A549 (cell line): ENCODE data around the gene SEC22A. TPM values are rescaled to one million over a fixed set of nuclear protein-coding genes. Genes with fewer than 3 reads are reported as not detected.

Source experiments
- ATAC-seq, 2 experiments: fragments of 200-7000 bp in 1 of 2; fragments of >200 bp in 1 of 2; cut with Nextera tagmentation in 1 of 2; cut with Tn5 transposase in 1 of 2; 3 replicates each; pipeline versions ENCODE4 v1.8.0 to v1.9.1; 2018 to 2020; ENCODE audit warnings: mild to moderate bottlenecking in 1 of 2, moderate library complexity in 1 of 2
- CTCF ChIA-PET: fragments of 300-600 bp; sonication (Branson Sonifier 250); formaldehyde crosslinking; extraction: SDS; loops from one replicate; lab custom pipeline; 2021; ENCODE audit warnings: antibody characterized with exemption, inconsistent platforms; lab: Yijun Ruan, JAX
- POLR2A ChIA-PET: fragments of 350-600 bp; formaldehyde crosslinking; extraction: SDS; loops from one replicate; lab custom pipeline; 2021; ENCODE audit warnings: antibody characterized with exemption, inconsistent platforms; lab: Yijun Ruan, JAX
- DNase-seq, 2 experiments: peaks; one replicate each; pipeline versions ENCODE4 v3.0.0 to v3.0.0-alpha.2; 2011 to 2016; ENCODE audit warnings: low read depth in 1 of 2, low spot score in 1 of 2
- FAIRE-seq: peaks from 2 replicates; lab custom pipeline; 2011; peaks lifted over from hg19 to GRCh38; lab: Jason Lieb, UNC
- H3K27ac ChIP-seq, 2 experiments: fragments of >200 bp; sonication (Bioruptor Twin); formaldehyde crosslinking; 3 replicates each; pipeline ENCODE4 v1.5.1; 2016 to 2017
- H3K4me1 ChIP-seq: fragments of >200 bp; sonication (Bioruptor Twin); formaldehyde crosslinking; 3 replicates; pipeline ENCODE4 v1.6.1; 2016
- H3K4me2 ChIP-seq: fragments of >200 bp; sonication (Bioruptor Twin); formaldehyde crosslinking; 3 replicates; pipeline ENCODE4 v1.6.1; 2016
- H3K4me3 ChIP-seq: fragments of >200 bp; sonication (Bioruptor Twin); formaldehyde crosslinking; 3 replicates; pipeline ENCODE4 v1.5.1; 2016
- H3K9me3 ChIP-seq: fragments of >200 bp; sonication (Bioruptor Twin); formaldehyde crosslinking; 3 replicates; pipeline ENCODE4 v1.6.1; 2016
- CBX2 ChIP-seq: fragments of 200-600 bp; sonication (generic); IDR thresholded peaks from 2 replicates; pipeline ENCODE4 v1.6.1; 2016; ENCODE audit warnings: low read depth, mild to moderate bottlenecking, borderline replicate concordance
- CEBPB ChIP-seq, 2 experiments: fragments of >200 bp in 1 of 2; sonication (Bioruptor Twin) in 1 of 2; formaldehyde crosslinking in 1 of 2; IDR thresholded peaks; 2 replicates each; pipeline ENCODE4 v1.6.1; 2012 to 2016
- GATA3 ChIP-seq: IDR thresholded peaks from 2 replicates; pipeline ENCODE4 v1.6.1; 2012; ENCODE audit warnings: borderline replicate concordance
- HDAC2 ChIP-seq: fragments of 200-600 bp; sonication (generic); IDR thresholded peaks from 2 replicates; pipeline ENCODE4 v1.6.1; 2016
- HOXA7 ChIP-seq: fragments of 250-450 bp; sonication (Bioruptor Pico); IDR thresholded peaks from 2 replicates; pipeline ENCODE4 v1.5.0; 2020; ENCODE audit warnings: mild to moderate bottlenecking, moderate library complexity
- MAZ ChIP-seq: fragments of 150-350 bp; IDR thresholded peaks from 2 replicates; pipeline ENCODE4 v1.6.1; 2014; ENCODE audit warnings: antibody characterized with exemption, low read depth, low read length, borderline replicate concordance
- PHF8 ChIP-seq: fragments of 200-600 bp; sonication (generic); IDR thresholded peaks from 2 replicates; pipeline ENCODE4 v1.6.1; 2016; ENCODE audit warnings: low read depth, mild to moderate bottlenecking, antibody characterized with exemption, moderate library complexity, borderline replicate concordance
- RAD21 ChIP-seq, 2 experiments: fragments of >200 bp in 1 of 2; sonication (Bioruptor Twin) in 1 of 2; formaldehyde crosslinking in 1 of 2; IDR thresholded peaks in 1 of 2; conservative IDR thresholded peaks in 1 of 2; 2 replicates in 1 of 2; 3 replicates in 1 of 2; pipeline ENCODE4 v1.6.1; 2012 to 2018; ENCODE audit warnings: inconsistent platforms in 1 of 2
- RFX5 ChIP-seq: fragments of 450-650 bp; IDR thresholded peaks from 2 replicates; pipeline ENCODE4 v1.7.1; 2014; ENCODE audit warnings: antibody characterized with exemption, mild to moderate bottlenecking, moderate library complexity
- RNF2 ChIP-seq: fragments of 200-600 bp; sonication (generic); IDR thresholded peaks from 2 replicates; pipeline ENCODE4 v1.6.1; 2016; ENCODE audit warnings: low read depth, mild to moderate bottlenecking, antibody characterized with exemption, moderate library complexity, borderline replicate concordance
- SMC3 ChIP-seq: fragments of >200 bp; sonication (Bioruptor Twin); formaldehyde crosslinking; IDR thresholded peaks from 3 replicates; pipeline ENCODE4 v1.6.1; 2018; ENCODE audit warnings: inconsistent platforms
- SREBF2 ChIP-seq: fragments of 450-650 bp; IDR thresholded peaks from 2 replicates; pipeline ENCODE4 v1.6.1; 2014; ENCODE audit warnings: mild to moderate bottlenecking, moderate library complexity
- TP53 ChIP-seq: fragments of 250-450 bp; sonication (Bioruptor Pico); IDR thresholded peaks from 2 replicates; pipeline ENCODE4 v1.5.0; 2021; ENCODE audit warnings: mild to moderate bottlenecking, moderate library complexity
- ZNF302 ChIP-seq: fragments of 250-450 bp; sonication (Bioruptor Pico); IDR thresholded peaks from 2 replicates; pipeline ENCODE4 v1.9.0; 2021; ENCODE audit warnings: inconsistent platforms, mild to moderate bottlenecking, moderate library complexity
- WGBS: methylation state at CpG from one replicate; pipeline ENCODE4 v1.1.6; 2017; ENCODE audit errors: missing lambda C conversion rate; 5-methylcytosine and 5-hydroxymethylcytosine counted together
- polyA plus RNA-seq, 4 experiments: library from polyadenylated mRNA; depleted of rRNA in 3 of 4; stranded (reverse); fragments of >200 nt; fragmentation: RNase III in 1 of 4; extraction: RNeasy Plus Mini Kit Qiagen cat#74134 plus additional on column Dnase treatment in 1 of 4; gene quantifications; 2 replicates in 3 of 4; 3 replicates in 1 of 4; pipeline ENCODE4 v1.2.3, GENCODE V29; 2011 to 2017
- TF ChIP-seq, protein P1 (sequence below): fragments of >200 bp; sonication (Bioruptor Twin); formaldehyde crosslinking; IDR thresholded peaks from 3 replicates; pipeline ENCODE4 v1.5.1; 2016
- TF ChIP-seq, protein P2 (sequence below): IDR thresholded peaks from 2 replicates; pipeline ENCODE4 v1.6.1; 2012

The SEC22A gene
- polyA plus RNA-seq, 2 of the 4 experiments (the other 2 are of a cell fraction): 23.5 to 29.9 TPM

DNA sequence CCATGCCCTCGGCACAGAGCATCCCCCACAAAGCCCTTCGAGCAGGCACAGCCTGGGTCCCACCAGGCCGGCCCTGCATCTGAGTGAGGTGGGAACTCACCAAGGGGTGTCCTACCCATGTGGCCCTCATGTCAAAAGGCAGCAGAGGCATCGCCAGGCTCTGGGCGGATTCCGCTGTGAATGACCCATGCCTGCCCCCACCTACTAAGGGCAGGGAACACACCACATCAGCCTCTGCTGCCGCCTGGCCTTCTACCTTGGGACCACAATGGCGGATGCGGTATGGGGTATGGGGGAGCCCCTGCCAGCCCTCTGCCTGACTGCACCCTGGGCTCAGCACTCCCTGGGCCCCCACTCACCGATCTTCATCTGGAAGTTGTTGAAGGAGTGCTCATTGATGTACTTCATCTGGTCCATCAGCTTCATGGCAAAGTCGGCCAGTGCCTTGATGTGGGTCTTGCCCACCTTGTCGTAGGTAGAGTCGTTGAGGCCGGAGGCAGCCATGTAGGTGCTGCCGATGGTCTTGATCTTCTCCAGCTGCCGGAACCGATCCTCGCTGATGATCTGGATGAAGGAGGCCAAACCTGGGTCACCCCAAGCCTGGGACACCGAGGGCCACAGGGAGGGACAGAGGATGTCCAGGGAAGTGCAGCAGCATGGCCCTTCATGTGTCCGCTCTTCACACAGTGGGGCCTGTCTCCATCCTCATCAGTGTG lies 87.8 kb downstream of the SEC22A start:
- H3K9me3 ChIP-seq: no peaks in the 10 kb centered on the region
- no peak overlapping the region for H3K4me3 ChIP-seq
- no peak for ATAC-seq
- CTCF ChIA-PET: no interaction called here
- WGBS: 45% methylated on average over 13 of the region's 20 CpGs
- H3K4me2 ChIP-seq: no peak overlapping the region
- DNase-seq: no peak
- POLR2A ChIA-PET: no interaction called here
- no peaks in the 10 kb centered on the region for H3K4me1 ChIP-seq
- no peak for TF ChIP-seq TP53 (CRISPR knock-in tag)
- TF ChIP-seq, protein P1, sequence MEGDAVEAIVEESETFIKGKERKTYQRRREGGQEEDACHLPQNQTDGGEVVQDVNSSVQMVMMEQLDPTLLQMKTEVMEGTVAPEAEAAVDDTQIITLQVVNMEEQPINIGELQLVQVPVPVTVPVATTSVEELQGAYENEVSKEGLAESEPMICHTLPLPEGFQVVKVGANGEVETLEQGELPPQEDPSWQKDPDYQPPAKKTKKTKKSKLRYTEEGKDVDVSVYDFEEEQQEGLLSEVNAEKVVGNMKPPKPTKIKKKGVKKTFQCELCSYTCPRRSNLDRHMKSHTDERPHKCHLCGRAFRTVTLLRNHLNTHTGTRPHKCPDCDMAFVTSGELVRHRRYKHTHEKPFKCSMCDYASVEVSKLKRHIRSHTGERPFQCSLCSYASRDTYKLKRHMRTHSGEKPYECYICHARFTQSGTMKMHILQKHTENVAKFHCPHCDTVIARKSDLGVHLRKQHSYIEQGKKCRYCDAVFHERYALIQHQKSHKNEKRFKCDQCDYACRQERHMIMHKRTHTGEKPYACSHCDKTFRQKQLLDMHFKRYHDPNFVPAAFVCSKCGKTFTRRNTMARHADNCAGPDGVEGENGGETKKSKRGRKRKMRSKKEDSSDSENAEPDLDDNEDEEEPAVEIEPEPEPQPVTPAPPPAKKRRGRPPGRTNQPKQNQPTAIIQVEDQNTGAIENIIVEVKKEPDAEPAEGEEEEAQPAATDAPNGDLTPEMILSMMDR: no peak
- H3K27ac ChIP-seq: no peak overlapping the region
- FAIRE-seq: no peak

DNA sequence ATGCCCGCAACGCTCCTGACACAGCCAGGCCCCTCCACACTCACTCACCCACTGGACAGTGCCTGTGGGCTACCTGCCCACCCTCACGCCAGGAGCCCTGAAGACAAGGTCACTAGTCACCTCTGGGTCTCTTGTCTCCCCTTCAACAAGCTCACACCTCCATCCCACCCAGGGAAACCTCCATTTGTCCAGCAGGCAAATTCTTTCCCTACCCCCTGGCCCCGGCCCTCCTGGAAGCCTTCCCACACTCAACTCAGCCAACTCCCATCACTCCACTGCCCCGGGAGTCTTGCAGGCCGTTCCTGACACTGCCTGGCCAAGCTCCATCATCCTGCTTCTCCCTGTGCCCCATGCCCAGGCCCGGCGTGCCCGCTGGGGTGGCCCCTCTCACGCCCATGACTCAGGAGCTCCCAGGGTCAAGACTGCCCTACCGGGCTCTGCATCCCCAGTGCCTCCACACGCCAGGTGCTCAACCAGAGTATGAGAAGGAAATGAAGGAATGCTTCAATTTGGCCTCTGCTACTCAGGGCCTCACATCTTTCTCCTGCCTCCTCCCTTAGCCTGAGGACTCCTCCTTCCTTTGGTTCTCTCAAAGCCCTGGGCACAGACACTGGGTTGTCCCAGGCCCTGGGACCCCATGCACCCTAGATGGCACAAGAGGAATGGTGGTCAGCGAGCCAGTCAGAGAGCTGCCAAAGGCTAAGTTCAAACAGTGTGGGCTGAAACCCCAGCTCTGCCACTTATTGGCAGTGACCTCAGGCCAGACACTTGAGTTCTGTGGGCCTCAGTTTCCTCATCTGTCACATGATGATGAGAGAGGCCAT lies 88.6 kb downstream of the SEC22A start:
- Histone ChIP-seq H3K4me3 (no peak overlapping the region), H3K4me2 (no peak overlapping the region), H3K4me1 (no peaks in the 10 kb centered on the region)
- FAIRE-seq: no peak
- POLR2A ChIA-PET: no interaction called here
- TF ChIP-seq RFX5 (no peak), SREBF2 (no peak), CBX2 (no peak), HDAC2 (no peak), GATA3 (no peak), SMC3 (no peak), CEBPB (IDR thresholded peaks at IDR 0.05) (no peak), PHF8 (no peak), ZNF302 (CRISPR knock-in tag) (no peak), RAD21 (conservative IDR thresholded peaks at IDR 0.05 in 1 of 2, IDR thresholded peaks at IDR 0.05 in 1 of 2) (no peak), HOXA7 (CRISPR knock-in tag) (no peak), MAZ (no peak), RNF2 (no peak)
- TF ChIP-seq, protein P1: no peak
- TF ChIP-seq, protein P2, sequence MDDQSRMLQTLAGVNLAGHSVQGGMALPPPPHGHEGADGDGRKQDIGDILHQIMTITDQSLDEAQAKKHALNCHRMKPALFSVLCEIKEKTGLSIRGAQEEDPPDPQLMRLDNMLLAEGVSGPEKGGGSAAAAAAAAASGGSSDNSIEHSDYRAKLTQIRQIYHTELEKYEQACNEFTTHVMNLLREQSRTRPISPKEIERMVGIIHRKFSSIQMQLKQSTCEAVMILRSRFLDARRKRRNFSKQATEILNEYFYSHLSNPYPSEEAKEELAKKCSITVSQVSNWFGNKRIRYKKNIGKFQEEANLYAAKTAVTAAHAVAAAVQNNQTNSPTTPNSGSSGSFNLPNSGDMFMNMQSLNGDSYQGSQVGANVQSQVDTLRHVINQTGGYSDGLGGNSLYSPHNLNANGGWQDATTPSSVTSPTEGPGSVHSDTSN: no peak
- TF ChIP-seq, all 56 proteins: peak for 0
- CTCF ChIA-PET: interaction anchor here (0.6 to 1.2 kb wide), 3 partner anchors 8 to 41 kb away, joined by 3 read pairs; no protein-coding TSS in a partner anchor
- ATAC-seq (no peak), DNase-seq (no peak)
- WGBS: 41% methylated on average over 13 of the region's 13 CpGs
- Histone ChIP-seq H3K27ac (no peak overlapping the region), H3K9me3 (no peaks in the 10 kb centered on the region)
